Fibroblast of lung (primary cell): ENCODE results near the gene MRTFA. TPM values are rescaled to one million over a fixed set of nuclear protein-coding genes. Genes with fewer than 3 reads are reported as not detected.

ENCODE experiments used
- DNase-seq, 2 donors: peaks; one replicate each; pipeline versions ENCODE4 v3.0.0 to v3.0.0-alpha.2; 2010; ENCODE audit warnings: low read depth in 2 of 2
- H2AFZ ChIP-seq: 2 replicates; pipeline ENCODE4 v1.5.1; 2012; ENCODE audit warnings: low read length, control low read depth, inconsistent platforms
- H3K27ac ChIP-seq: 2 replicates; pipeline ENCODE4 v1.5.1; 2011; ENCODE audit warnings: low read length, control low read depth; ENCODE audit not compliant: insufficient read depth
- H3K27me3 ChIP-seq: 2 replicates; pipeline ENCODE4 v1.5.1; 2011; ENCODE audit warnings: mild to moderate bottlenecking, low read length; ENCODE audit not compliant: control insufficient read depth, insufficient read depth
- H3K36me3 ChIP-seq: 2 replicates; pipeline ENCODE4 v1.5.1; 2011; ENCODE audit warnings: low read length; ENCODE audit not compliant: control insufficient read depth, insufficient read depth
- H3K4me1 ChIP-seq: 2 replicates; pipeline ENCODE4 v1.5.1; 2011; ENCODE audit warnings: low read length; ENCODE audit not compliant: control insufficient read depth, insufficient read depth; ENCODE audit errors: extremely low read depth
- H3K4me2 ChIP-seq: 2 replicates; pipeline ENCODE4 v1.5.1; 2011; ENCODE audit warnings: low read length, control low read depth; ENCODE audit not compliant: insufficient read depth; ENCODE audit errors: extremely low read depth
- H3K4me3 ChIP-seq, 4 experiments: fragments of 200-600 bp in 1 of 4; sonication (generic) in 1 of 4; replicated peaks in 1 of 4; 2 replicates each; pipeline ENCODE4 v1.5.1; 2011 to 2016; ENCODE audit warnings: low read length in 4 of 4, low read depth in 3 of 4, mild to moderate bottlenecking in 3 of 4, control low read depth in 2 of 4, inconsistent platforms in 1 of 4, mixed read lengths in 1 of 4; ENCODE audit not compliant: insufficient read depth in 1 of 4; ENCODE audit errors: control extremely low read depth in 1 of 4
- H3K79me2 ChIP-seq: 2 replicates; pipeline ENCODE4 v1.5.1; 2012; ENCODE audit warnings: mild to moderate bottlenecking, low read length, inconsistent platforms; ENCODE audit not compliant: control insufficient read depth, insufficient read depth
- H3K9ac ChIP-seq: 2 replicates; pipeline ENCODE4 v1.5.1; 2011; ENCODE audit warnings: mild to moderate bottlenecking, low read length, control low read depth; ENCODE audit not compliant: insufficient read depth
- H3K9me3 ChIP-seq: 2 replicates; pipeline ENCODE4 v1.5.1; 2012; ENCODE audit warnings: low read depth, low read length; ENCODE audit not compliant: control insufficient read depth, insufficient read depth
- H4K20me1 ChIP-seq: 2 replicates; pipeline ENCODE4 v1.5.1; 2011; ENCODE audit warnings: low read length; ENCODE audit not compliant: control insufficient read depth, insufficient read depth; ENCODE audit errors: extremely low read depth
- EZH2 ChIP-seq: IDR thresholded peaks from 2 replicates; pipeline ENCODE4 v1.5.1; 2012; ENCODE audit warnings: low read length, control low read depth, mild to moderate bottlenecking; ENCODE audit errors: missing control alignments
- polyA plus RNA-seq, 2 donors: library from polyadenylated mRNA; depleted of rRNA in 1 of 2; stranded (reverse) in 1 of 2; unstranded in 1 of 2; fragments of >200 nt; gene quantifications; 2 replicates each; pipeline ENCODE4 v1.2.1, GENCODE V29; 2011 to 2012; ENCODE audit warnings: missing spikeins in 1 of 2
- total RNA-seq: library from RNA; depleted of rRNA; stranded (reverse); fragments of >200 nt; gene quantifications from 2 replicates; pipeline ENCODE4 v1.2.1, GENCODE V29; 2014
- TF ChIP-seq, protein P1 (sequence below), 2 donors: IDR thresholded peaks in 1 of 2; conservative IDR thresholded peaks in 1 of 2; 1 replicate in 1 of 2; 2 replicates in 1 of 2; pipeline ENCODE4 v1.5.1; 2011 to 2012; ENCODE audit warnings: low read length in 2 of 2, control low read depth in 1 of 2, inconsistent platforms in 1 of 2, low read depth in 1 of 2, mild to moderate bottlenecking in 1 of 2

MRTFA gene
- total and polyA plus RNA-seq, 2 donors (not counting 1 experiment from before 2014, with no cell fraction given) = 7.6 to 23.0 TPM

DNA sequence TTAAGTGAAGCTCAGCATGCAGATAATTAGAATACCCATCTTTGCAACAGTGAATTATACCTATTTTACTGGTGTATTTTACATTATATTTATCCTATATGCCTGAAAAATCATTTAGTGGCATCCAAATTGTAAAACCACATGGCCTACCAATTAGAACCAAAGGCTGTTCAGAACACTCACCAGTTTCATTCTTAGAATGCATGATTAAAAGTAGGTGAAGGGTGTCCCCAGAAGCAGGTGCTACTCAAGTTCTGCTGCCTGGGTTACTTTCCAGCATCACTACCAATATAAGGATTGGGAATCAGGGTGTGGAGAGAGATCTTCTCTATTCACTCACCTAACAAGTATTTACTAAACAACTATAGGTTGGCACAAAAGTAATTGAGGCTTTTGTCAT lies 162.8 kb downstream of the MRTFA start:
- H3K9me3 ChIP-seq = no peaks in the 10 kb centered on the region
- no peak overlapping the region for H3K4me3 ChIP-seq
- H3K79me2 ChIP-seq = peaks cover 1% of the 10 kb centered on the region
- DNase-seq = no peak
- H3K27me3 ChIP-seq = no peaks in the 10 kb centered on the region
- H3K4me1 ChIP-seq = no peaks in the 10 kb centered on the region
- H3K9ac ChIP-seq = no peak overlapping the region
- no peak overlapping the region for H3K27ac ChIP-seq
- no peaks in the 10 kb centered on the region for H3K36me3 ChIP-seq
- no peaks in the 10 kb centered on the region for H4K20me1 ChIP-seq
- H2AFZ ChIP-seq = no peak overlapping the region
- no peak overlapping the region for H3K4me2 ChIP-seq
- TF ChIP-seq EZH2 = no peak
- TF ChIP-seq, protein P1, sequence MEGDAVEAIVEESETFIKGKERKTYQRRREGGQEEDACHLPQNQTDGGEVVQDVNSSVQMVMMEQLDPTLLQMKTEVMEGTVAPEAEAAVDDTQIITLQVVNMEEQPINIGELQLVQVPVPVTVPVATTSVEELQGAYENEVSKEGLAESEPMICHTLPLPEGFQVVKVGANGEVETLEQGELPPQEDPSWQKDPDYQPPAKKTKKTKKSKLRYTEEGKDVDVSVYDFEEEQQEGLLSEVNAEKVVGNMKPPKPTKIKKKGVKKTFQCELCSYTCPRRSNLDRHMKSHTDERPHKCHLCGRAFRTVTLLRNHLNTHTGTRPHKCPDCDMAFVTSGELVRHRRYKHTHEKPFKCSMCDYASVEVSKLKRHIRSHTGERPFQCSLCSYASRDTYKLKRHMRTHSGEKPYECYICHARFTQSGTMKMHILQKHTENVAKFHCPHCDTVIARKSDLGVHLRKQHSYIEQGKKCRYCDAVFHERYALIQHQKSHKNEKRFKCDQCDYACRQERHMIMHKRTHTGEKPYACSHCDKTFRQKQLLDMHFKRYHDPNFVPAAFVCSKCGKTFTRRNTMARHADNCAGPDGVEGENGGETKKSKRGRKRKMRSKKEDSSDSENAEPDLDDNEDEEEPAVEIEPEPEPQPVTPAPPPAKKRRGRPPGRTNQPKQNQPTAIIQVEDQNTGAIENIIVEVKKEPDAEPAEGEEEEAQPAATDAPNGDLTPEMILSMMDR (conservative IDR thresholded peaks at IDR 0.05 in 1 of 2, IDR thresholded peaks at IDR 0.05 in 1 of 2; ENCODE audit: low read depth in 1 of 2, low read length in 2 of 2) = no peak

DNA sequence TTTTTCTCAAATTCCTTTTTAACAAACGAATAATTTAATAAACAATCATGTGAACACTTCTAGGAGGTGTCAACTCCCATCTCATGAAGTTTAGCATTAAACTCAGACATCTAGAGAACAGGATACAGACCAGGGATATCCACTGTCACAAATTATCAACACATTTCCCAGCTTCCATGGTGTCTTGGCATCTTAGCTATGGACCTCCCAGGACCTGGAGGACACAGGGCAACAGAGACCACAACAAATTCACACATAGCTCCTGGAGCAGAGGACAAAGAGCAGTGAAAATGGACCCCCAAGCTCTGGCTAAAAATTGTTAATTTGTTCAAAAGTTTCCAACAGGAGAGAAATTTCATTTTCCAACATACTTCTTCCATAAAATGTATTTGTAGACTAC lies 163.9 kb downstream of the MRTFA start:
- no peak for DNase-seq
- TF ChIP-seq EZH2 = no peak
- TF ChIP-seq, protein P1 (conservative IDR thresholded peaks at IDR 0.05 in 1 of 2, IDR thresholded peaks at IDR 0.05 in 1 of 2; ENCODE audit: low read depth in 1 of 2, low read length in 2 of 2) = no peak
- H2AFZ ChIP-seq = no peak overlapping the region
- H3K4me2 ChIP-seq = no peak overlapping the region
- H3K9ac ChIP-seq = no peak overlapping the region
- H3K36me3 ChIP-seq = no peaks in the 10 kb centered on the region
- no peaks in the 10 kb centered on the region for H3K27me3 ChIP-seq
- no peak overlapping the region for H3K4me3 ChIP-seq
- no peak overlapping the region for H3K27ac ChIP-seq
- peaks cover 1% of the 10 kb centered on the region for H3K79me2 ChIP-seq
- no peaks in the 10 kb centered on the region for H3K9me3 ChIP-seq
- H3K4me1 ChIP-seq = no peaks in the 10 kb centered on the region
- H4K20me1 ChIP-seq = no peaks in the 10 kb centered on the region

DNA sequence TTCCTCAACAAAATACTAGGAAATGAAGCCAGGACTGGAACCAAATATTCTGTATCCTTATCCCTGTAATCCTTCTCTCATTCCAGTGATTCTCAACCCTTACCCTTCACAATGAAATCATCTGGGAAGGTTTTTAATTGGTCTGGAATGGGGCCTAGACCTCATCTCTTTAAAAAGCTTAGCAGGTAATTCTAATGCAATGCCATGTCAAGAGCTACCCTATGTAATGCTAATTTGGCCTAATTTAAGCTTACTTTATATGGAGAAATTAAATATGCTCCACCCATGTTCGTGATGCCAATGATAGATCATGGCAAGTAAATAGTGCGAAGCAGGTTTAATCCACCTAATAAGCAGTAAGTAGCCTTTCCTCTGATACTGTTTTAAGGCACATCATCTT lies 164.5 kb downstream of the MRTFA start:
- DNase-seq = no peak
- H3K79me2 ChIP-seq = peaks cover 1% of the 10 kb centered on the region

More for the DNA sequence above, 164.5 kb downstream of the MRTFA start:
- no peak overlapping the region for H3K9ac ChIP-seq
- no peaks in the 10 kb centered on the region for H3K4me1 ChIP-seq
- H3K27ac ChIP-seq = no peak overlapping the region
- no peak overlapping the region for H3K4me3 ChIP-seq
- H3K27me3 ChIP-seq = no peaks in the 10 kb centered on the region
- no peaks in the 10 kb centered on the region for H4K20me1 ChIP-seq
- no peak for TF ChIP-seq EZH2
- TF ChIP-seq, protein P1 (conservative IDR thresholded peaks at IDR 0.05 in 1 of 2, IDR thresholded peaks at IDR 0.05 in 1 of 2; ENCODE audit: low read depth in 1 of 2, low read length in 2 of 2) = no peak
- H2AFZ ChIP-seq = no peak overlapping the region
- H3K36me3 ChIP-seq = no peaks in the 10 kb centered on the region
- H3K4me2 ChIP-seq = no peak overlapping the region
- no peaks in the 10 kb centered on the region for H3K9me3 ChIP-seq
